Left lung (tissue), 10 donors: ENCODE data around the gene NUB1. TPM values are rescaled to one million over a fixed set of nuclear protein-coding genes. Genes with fewer than 3 reads are reported as not detected.
A peak's percentile ranks its signal among the peaks of the same experiment; 100 is the strongest.

Experiments
- ATAC-seq: fragments of 200-7000 bp; cut with Tn5 transposase; one replicate; pipeline ENCODE4 v1.9.1; 2020; ENCODE audit warnings: moderate library complexity
- DNase-seq, 4 donors: peaks; one replicate each; pipeline ENCODE4 v3.0.0-alpha.2; 2013 to 2020
- H3K27ac ChIP-seq, 2 donors: fragments of 200-600 bp; sonication (generic) in 1 of 2; one replicate each; pipeline versions ENCODE4 v1.5.0 to v1.8.0; 2020 to 2021
- H3K27me3 ChIP-seq, 2 donors: fragments of 200-600 bp; sonication (generic) in 1 of 2; one replicate each; pipeline versions ENCODE4 v1.5.0 to v1.8.0; 2020 to 2021
- H3K36me3 ChIP-seq, 2 donors: fragments of 200-600 bp; sonication (generic) in 1 of 2; one replicate each; pipeline versions ENCODE4 v1.5.0 to v1.8.0; 2020 to 2021
- H3K4me1 ChIP-seq, 2 donors: fragments of 200-600 bp; one replicate each; pipeline ENCODE4 v1.8.0; 2021
- H3K4me3 ChIP-seq, 2 donors: fragments of 200-600 bp; sonication (generic) in 1 of 2; one replicate each; pipeline versions ENCODE4 v1.5.0 to v1.8.0; 2020 to 2021; ENCODE audit warnings: mild to moderate bottlenecking in 1 of 2
- H3K9me3 ChIP-seq, 2 donors: fragments of 200-600 bp; sonication (generic) in 1 of 2; one replicate each; pipeline versions ENCODE4 v1.5.0 to v1.8.0; 2020 to 2021
- CTCF ChIP-seq, 2 donors: fragments of 200-600 bp; sonication (generic) in 1 of 2; IDR thresholded peaks; one replicate each; pipeline versions ENCODE4 v1.5.0 to v1.8.0; 2021; ENCODE audit warnings: antibody characterized with exemption in 2 of 2
- intact Hi-C, 2 donors: fragments of 100-400 bp; cut with DNase I; formaldehyde crosslinking; loops; one replicate each; pipeline versions ENCODE4 v1.11.2 to v1.14.2; 2022
- polyA plus RNA-seq, 6 donors: library from polyadenylated mRNA; unstranded; fragments of 120-200 nt; gene quantifications; one replicate each; pipeline ENCODE4 v1.2.1, GENCODE V29; 2013; ENCODE audit not compliant: insufficient read length in 6 of 6
- total RNA-seq, 2 donors: library from RNA; stranded (reverse); fragmentation: NEBNext Ultra II Directional; extraction: Animal tissue kit (Norgen Biotek cat#: 25700); gene quantifications; one replicate each; pipeline ENCODE4 v1.2.1, GENCODE V29; 2021
- donor health status: DM: no; HTN: yes; CAD: no.
- donor health status: DM: no; HTN: no; CAD: no.

The NUB1 gene
- total and polyA plus RNA-seq, 8 donors = 40.9 to 81.8 (median 72.0) TPM

- H3K27ac ChIP-seq = no peak overlapping the region
- DNase-seq (no peak), ATAC-seq (no peak)
- no peak for TF ChIP-seq CTCF (IDR thresholded peaks at IDR 0.05)
- no peak overlapping the region for H3K4me3 ChIP-seq
- no peaks in the 10 kb centered on the region for H3K9me3 ChIP-seq
- intact Hi-C loops = no loop called here
- H3K27me3 ChIP-seq = peaks cover 33 to 65% of the 10 kb centered on the region in 2 donors
- peaks cover 13 to 35% of the 10 kb centered on the region in 2 donors for H3K4me1 ChIP-seq
- H3K36me3 ChIP-seq = no peaks in the 10 kb centered on the region
Measured at GRCh38 chr7:151412318-151412717, 70.7 kb downstream of the NUB1 start.

GRCh38 chr7:151413241-151413640 is 71.6 kb downstream of the NUB1 start:
- intact Hi-C loops = no loop called here
- no peak for DNase-seq
- Histone ChIP-seq H3K4me1 (peaks cover 13 to 35% of the 10 kb centered on the region in 2 donors), H3K27me3 (peaks cover 33 to 56% of the 10 kb centered on the region in 2 donors), H3K4me3 (no peak overlapping the region), H3K9me3 (no peaks in the 10 kb centered on the region), H3K27ac (no peak overlapping the region), H3K36me3 (no peaks in the 10 kb centered on the region)
- no peak for ATAC-seq
- no peak for TF ChIP-seq CTCF (IDR thresholded peaks at IDR 0.05)

GRCh38 chr7:151415375-151416105 is 73.9 kb downstream of the NUB1 start:
- no peak overlapping the region for H3K4me3 ChIP-seq
- H3K27ac ChIP-seq = no peak overlapping the region
- H3K4me1 ChIP-seq = peaks cover 0 to 14% of the 10 kb centered on the region in 2 donors
- ATAC-seq (peak; percentile 77), DNase-seq (no peak)
- H3K36me3 ChIP-seq = no peaks in the 10 kb centered on the region
- TF ChIP-seq CTCF (IDR thresholded peaks at IDR 0.05) = no peak
- peaks cover 10 to 33% of the 10 kb centered on the region in 2 donors for H3K27me3 ChIP-seq
- peaks cover 0 to 17% of the 10 kb centered on the region in 2 donors for H3K9me3 ChIP-seq
- intact Hi-C loops = no loop called here

- Histone ChIP-seq H3K27me3 (peaks cover 4 to 25% of the 10 kb centered on the region in 2 donors), H3K36me3 (no peaks in the 10 kb centered on the region), H3K4me1 (peaks cover 0 to 13% of the 10 kb centered on the region in 2 donors), H3K27ac (no peak overlapping the region), H3K9me3 (peaks cover 0 to 17% of the 10 kb centered on the region in 2 donors), H3K4me3 (no peak overlapping the region)
- TF ChIP-seq CTCF (IDR thresholded peaks at IDR 0.05) = no peak
- ATAC-seq (no peak), DNase-seq (peak in 1 of 4 donors; percentile 68)
- intact Hi-C loops = no loop called here
Measured at GRCh38 chr7:151416112-151416940, 74.7 kb downstream of the NUB1 start.

GRCh38 chr7:151416941-151417315 is 75.3 kb downstream of the NUB1 start:
- Histone ChIP-seq H3K9me3 (peaks cover 0 to 18% of the 10 kb centered on the region in 2 donors), H3K4me3 (no peak overlapping the region), H3K36me3 (no peaks in the 10 kb centered on the region), H3K4me1 (peaks cover 0 to 13% of the 10 kb centered on the region in 2 donors), H3K27me3 (peaks cover 0 to 19% of the 10 kb centered on the region in 2 donors), H3K27ac (no peak overlapping the region)
- intact Hi-C loops = no loop called here
- ATAC-seq (peak; percentile 51), DNase-seq (peak in 1 of 4 donors; percentile 60)
- no peak for TF ChIP-seq CTCF (IDR thresholded peaks at IDR 0.05)
